IMR-90 (cell line): ENCODE measurements around the gene GLMN. TPM values are rescaled to one million over a fixed set of nuclear protein-coding genes. Genes with fewer than 3 reads are reported as not detected.

Source experiments
- ATAC-seq: fragments of 200-7000 bp; cut with Tn5 transposase; 2 replicates; pipeline ENCODE4 v1.9.1; 2020; ENCODE audit warnings: low read depth, mild to moderate bottlenecking, moderate library complexity
- BruUV-seq: library from RNA; stranded (reverse); fragments of 400-500 nt; replicated peaks from 2 replicates; lab custom pipeline; 2021; lab: Mats Ljungman, UMichigan
- CTCF ChIA-PET: fragments of 300-600 bp; formaldehyde crosslinking; extraction: SDS; loops from one replicate; lab custom pipeline; 2021; ENCODE audit warnings: antibody characterized with exemption; lab: Yijun Ruan, JAX
- POLR2A ChIA-PET: fragments of 300-600 bp; sonication (Branson Sonifier 250); formaldehyde crosslinking; loops from one replicate; lab custom pipeline; 2022; ENCODE audit warnings: antibody characterized with exemption; ENCODE audit not compliant: unreplicated experiment; lab: Charles Lee
- DNase-seq: peaks from one replicate; pipeline ENCODE4 v3.0.0; 2013
- H2AFZ ChIP-seq: replicated peaks from 2 replicates; pipeline ENCODE3; 2013; ENCODE audit warnings: low read length, mild to moderate bottlenecking; ENCODE audit not compliant: poor library complexity
- H2AK5ac ChIP-seq: 2 replicates; pipeline ENCODE4 v1.6.1; 2013; ENCODE audit warnings: low read depth, low read length, inconsistent platforms
- H2AK9ac ChIP-seq: replicated peaks from 2 replicates; pipeline ENCODE3; 2013; ENCODE audit warnings: mild to moderate bottlenecking, low read depth, low read length, moderate library complexity; ENCODE audit not compliant: poor library complexity
- H2BK120ac ChIP-seq: 2 replicates; pipeline ENCODE4 v1.6.1; 2013; ENCODE audit warnings: low read depth, low read length, inconsistent platforms
- H2BK15ac ChIP-seq: 3 replicates; pipeline ENCODE4 v1.6.1; 2013; ENCODE audit warnings: low read depth, low read length, inconsistent platforms
- H2BK20ac ChIP-seq: 2 replicates; pipeline ENCODE4 v1.6.1; 2013; ENCODE audit warnings: low read depth, mild to moderate bottlenecking, inconsistent platforms, low read length, moderate library complexity
- H2BK5ac ChIP-seq: 2 replicates; pipeline ENCODE4 v1.6.1; 2013; ENCODE audit warnings: mild to moderate bottlenecking, low read depth, low read length, inconsistent platforms; ENCODE audit not compliant: poor library complexity, severe bottlenecking
- H3K14ac ChIP-seq: replicated peaks from 2 replicates; pipeline ENCODE4 v1.6.1; 2013; ENCODE audit warnings: low read depth, low read length, inconsistent platforms
- H3K18ac ChIP-seq: 2 replicates; pipeline ENCODE4 v1.6.1; 2013; ENCODE audit warnings: low read depth, low read length, control low read depth
- H3K23ac ChIP-seq: 2 replicates; pipeline ENCODE4 v1.6.1; 2013; ENCODE audit warnings: low read depth, low read length, inconsistent platforms
- H3K27ac ChIP-seq: 2 replicates; pipeline ENCODE4 v1.5.1; 2013; ENCODE audit warnings: mild to moderate bottlenecking, control low read depth, low read length; ENCODE audit not compliant: insufficient read depth
- H3K27me3 ChIP-seq: 2 replicates; pipeline ENCODE4 v1.6.1; 2013; ENCODE audit warnings: low read length; ENCODE audit not compliant: control insufficient read depth, insufficient read depth
- H3K36me3 ChIP-seq: 2 replicates; pipeline ENCODE4 v1.6.1; 2013; ENCODE audit warnings: low read length, mixed read lengths; ENCODE audit not compliant: control insufficient read depth, insufficient read depth
- H3K4ac ChIP-seq: 2 replicates; pipeline ENCODE4 v1.6.1; 2013; ENCODE audit warnings: low read depth, low read length, inconsistent platforms
- H3K4me1 ChIP-seq: 2 replicates; pipeline ENCODE4 v1.6.1; 2013; ENCODE audit warnings: low read length, mixed read lengths; ENCODE audit not compliant: control insufficient read depth, insufficient read depth
- H3K4me2 ChIP-seq: 2 replicates; pipeline ENCODE4 v1.6.1; 2013; ENCODE audit warnings: low read depth, mild to moderate bottlenecking, control low read depth, low read length, moderate library complexity
- H3K4me3 ChIP-seq: 2 replicates; pipeline ENCODE4 v1.5.1; 2013; ENCODE audit warnings: low read depth, mild to moderate bottlenecking, control low read depth, low read length, moderate library complexity; ENCODE audit not compliant: insufficient read depth
- H3K56ac ChIP-seq: 2 replicates; pipeline ENCODE4 v1.6.1; 2013; ENCODE audit warnings: low read length, inconsistent platforms; ENCODE audit not compliant: insufficient read depth; ENCODE audit errors: extremely low read depth
- H3K79me1 ChIP-seq, 2 experiments: 2 replicates each; pipeline ENCODE4 v1.6.1; 2013; ENCODE audit warnings: low read length in 2 of 2, inconsistent platforms in 1 of 2, low read depth in 1 of 2
- H3K9ac ChIP-seq: 2 replicates; pipeline ENCODE4 v1.6.1; 2013; ENCODE audit warnings: low read depth, low read length, control low read depth
- H3K9me1 ChIP-seq: 2 replicates; pipeline ENCODE4 v1.6.1; 2013; ENCODE audit warnings: low read length, inconsistent platforms; ENCODE audit not compliant: insufficient read depth
- H3K9me3 ChIP-seq: 2 replicates; pipeline ENCODE4 v1.6.1; 2013; ENCODE audit warnings: low read length; ENCODE audit not compliant: control insufficient read depth, insufficient read depth
- H4K20me1 ChIP-seq: 2 replicates; pipeline ENCODE4 v1.6.1; 2013; ENCODE audit warnings: low read length, inconsistent platforms; ENCODE audit not compliant: insufficient read depth
- H4K5ac ChIP-seq: 2 replicates; pipeline ENCODE4 v1.6.1; 2013; ENCODE audit warnings: mild to moderate bottlenecking, low read depth, low read length, control low read depth
- H4K8ac ChIP-seq, 2 experiments: 2 replicates each; pipeline ENCODE4 v1.6.1; 2013; ENCODE audit warnings: low read depth in 2 of 2, low read length in 2 of 2, control low read depth in 1 of 2, inconsistent platforms in 1 of 2
- H4K91ac ChIP-seq: 2 replicates; pipeline ENCODE4 v1.6.1; 2013; ENCODE audit warnings: low read depth, low read length, inconsistent platforms; ENCODE audit not compliant: insufficient read depth
- CEBPB ChIP-seq: IDR thresholded peaks from 2 replicates; pipeline ENCODE4 v1.6.1; 2012; ENCODE audit warnings: low read depth, low read length, improper control_type of control experiment
- CHD1 ChIP-seq: IDR thresholded peaks from 2 replicates; pipeline ENCODE4 v1.6.1; 2012; ENCODE audit warnings: low read depth, low read length, improper control_type of control experiment
- ELK1 ChIP-seq: fragments of 150-350 bp; IDR thresholded peaks from 2 replicates; pipeline ENCODE4 v1.6.1; 2016; ENCODE audit warnings: low read depth, mild to moderate bottlenecking, low read length, moderate library complexity, borderline replicate concordance
- MXI1 ChIP-seq: IDR thresholded peaks from 2 replicates; pipeline ENCODE4 v1.6.1; 2012; ENCODE audit warnings: low read depth, mild to moderate bottlenecking, low read length, moderate library complexity, borderline replicate concordance
- RAD21 ChIP-seq: IDR thresholded peaks from 2 replicates; pipeline ENCODE4 v1.6.1; 2012; ENCODE audit warnings: low read length, improper control_type of control experiment
- RCOR1 ChIP-seq: IDR thresholded peaks from 2 replicates; pipeline ENCODE4 v1.6.1; 2012; ENCODE audit warnings: mild to moderate bottlenecking, low read length, improper control_type of control experiment; ENCODE audit not compliant: insufficient replicate concordance
- SMC3 ChIP-seq: fragments of 150-350 bp; IDR thresholded peaks from 2 replicates; pipeline ENCODE4 v1.6.1; 2016; ENCODE audit warnings: low read depth, mild to moderate bottlenecking, antibody characterized with exemption, low read length, moderate library complexity
- USF2 ChIP-seq: fragments of 150-350 bp; IDR thresholded peaks from 2 replicates; pipeline ENCODE4 v1.6.1; 2017; ENCODE audit warnings: mild to moderate bottlenecking, antibody characterized with exemption, low read length, low read depth
- WGBS, 2 experiments: methylation state at CpG; one replicate each; pipeline versions ENCODE4 v1.1.5 to v1.1.7; 2013; ENCODE audit warnings: missing lambda C conversion rate in 2 of 2; ENCODE audit not compliant: insufficient read length in 1 of 2; ENCODE audit errors: extremely low coverage in 2 of 2; 5-methylcytosine and 5-hydroxymethylcytosine counted together
- dilution Hi-C: fragments of 300-500 bp; cut with HindIII; formaldehyde crosslinking; loops from one replicate; pipeline ENCODE4 v1.14.3; 2018; ENCODE audit warnings: low sequenced_read_pairs; ENCODE audit not compliant: unreplicated experiment
- in situ Hi-C: fragments of 300-500 bp; cut with MboI; formaldehyde crosslinking; loops from 3 replicates; pipeline ENCODE4 v1.14.3; 2019; ENCODE audit warnings: low sequenced_read_pairs, inconsistent platforms, mixed read lengths
- intact Hi-C: fragments of 100-400 bp; cut with micrococcal nuclease; formaldehyde crosslinking; loops from 2 replicates; pipeline ENCODE4 v1.10.0; 2022
- polyA plus RNA-seq, 3 experiments: library from polyadenylated mRNA; depleted of rRNA; stranded (reverse); fragments of >200 nt; gene quantifications; 2 replicates each; pipeline ENCODE4 v1.2.3, GENCODE V29; 2012; ENCODE audit warnings: low replicate concordance in 1 of 3
- total RNA-seq: library from RNA; depleted of rRNA; stranded (reverse); fragments of >200 nt; gene quantifications from 2 replicates; pipeline ENCODE4 v1.2.3, GENCODE V29; 2012

Gene GLMN
- total and polyA plus RNA-seq, 2 of the 4 experiments (the other 2 are of a cell fraction): 4.1 to 4.7 TPM

- peaks cover 3% of the 10 kb centered on the region; the same call in 1 of the 2 replicates for H3K4me1 ChIP-seq
- H2AFZ ChIP-seq: peak overlapping the region; percentile 25
- H3K79me1 ChIP-seq: no peaks in the 10 kb centered on the region
- in situ Hi-C loops (no loop called here), dilution Hi-C loops (no loop called here), intact Hi-C loops (no loop called here)
- H2AK5ac ChIP-seq: peak overlapping the region; percentile 46; the same call in 1 of the 2 replicates
- peak overlapping the region; percentile 78; the same call in 1 of the 2 replicates for H3K18ac ChIP-seq
- peak overlapping the region; percentile 40 for H4K91ac ChIP-seq
- peak overlapping the region; percentile 24; the same call in 1 of the 3 replicates for H2BK15ac ChIP-seq
- 0 out of 2 replicates have a peak overlapping the region, but pooled peaks have one; percentile 30 for H3K23ac ChIP-seq
- H3K9me1 ChIP-seq: peaks cover 4% of the 10 kb centered on the region; the same call in 1 of the 2 replicates
- H4K5ac ChIP-seq: peak overlapping the region; percentile 5
- peaks cover 2% of the 10 kb centered on the region; the same call in 1 of the 2 replicates for H3K9me3 ChIP-seq
- ATAC-seq: peak; percentile 63
- no TSS peak for BruUV-seq
- peak overlapping the region; percentile 63 for H3K4ac ChIP-seq
- no CpG with 5 or more reads among the region's 2 CpGs for WGBS, 2 experiments
- peak overlapping the region; percentile 28; the same call in 1 of the 2 replicates for H3K27ac ChIP-seq
- peak overlapping the region; percentile 81 for H3K4me2 ChIP-seq
- POLR2A ChIA-PET: no interaction called here
- H2BK5ac ChIP-seq: peak overlapping the region; percentile 87
- peak overlapping the region; percentile 32 for H2AK9ac ChIP-seq
- peak overlapping the region; percentile 79 for H2BK20ac ChIP-seq
- no peaks in the 10 kb centered on the region for H3K27me3 ChIP-seq
- H4K8ac ChIP-seq: peak overlapping the region in 1 of 2 experiments; percentile 12; a peak in 2 of 4 replicates
- CTCF ChIA-PET: interaction anchor here (0.6 to 0.8 kb wide), 2 partner anchors 10 to 700 kb away, joined by 3 read pairs; no protein-coding TSS in a partner anchor
- H2BK120ac ChIP-seq: peak overlapping the region; percentile 58; the same call in 1 of the 2 replicates
- H3K14ac ChIP-seq: peak overlapping the region; percentile 65; the same call in 1 of the 2 replicates
- TF ChIP-seq RAD21: no peak
- TF ChIP-seq USF2: no peak
- TF ChIP-seq SMC3: no peak
- TF ChIP-seq CHD1: no peak
- TF ChIP-seq RCOR1: no peak
- no peak for TF ChIP-seq ELK1
- TF ChIP-seq CEBPB: 0 out of 2 replicates have a peak, but pooled peaks have one; percentile 8
- no peak for TF ChIP-seq MXI1
- peak overlapping the region; percentile 11; the same call in 1 of the 2 replicates for H3K4me3 ChIP-seq
- no peak overlapping the region for H3K9ac ChIP-seq
- H4K20me1 ChIP-seq: no peaks in the 10 kb centered on the region
- no peaks in the 10 kb centered on the region for H3K36me3 ChIP-seq
- no peak overlapping the region for H3K56ac ChIP-seq
- DNase-seq: peak; percentile 64
These were observed 88.1 kb downstream of the GLMN start for GRCh38 chr1:92210701-92211100.
